ENCODE measurements around the gene ZCCHC2. TPM values are rescaled to one million over a fixed set of nuclear protein-coding genes. Genes with fewer than 3 reads are reported as not detected.

ZCCHC2 gene
- total and polyA plus RNA-seq, 2 of the 8 experiments (the other 6 are each of a cell fraction or from before 2014, with no cell fraction given) = 13.5 to 18.6 TPM

DNA sequence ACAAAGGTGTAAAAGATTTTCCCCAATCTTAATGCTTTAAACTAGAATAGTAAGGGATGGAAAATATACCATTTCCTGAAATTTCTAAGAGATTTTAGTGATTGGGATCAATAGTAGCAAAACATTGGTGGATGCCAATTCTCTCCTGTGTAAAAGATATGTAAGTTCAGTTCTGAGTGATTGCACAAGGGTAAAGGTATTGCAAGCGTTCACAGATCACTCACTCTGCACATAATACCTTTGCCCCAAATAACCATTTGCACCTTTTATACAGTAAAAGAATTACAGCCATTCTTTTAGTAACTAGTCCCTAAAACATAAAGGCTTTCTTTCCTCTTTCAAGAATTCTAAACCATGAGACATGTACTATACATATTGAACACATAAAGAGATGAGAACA is 13.0 kb upstream of the ZCCHC2 start:
- Histone ChIP-seq H3K4me3 (ENCODE audit: extremely low read depth in 1 of 4, insufficient read depth in 2 of 4, low read depth in 3 of 4, low read length in 4 of 4) (no peak overlapping the region), H2BK15ac (ENCODE audit: low read length) (no peak overlapping the region), H2BK12ac (ENCODE audit: low read depth, low read length) (no peak overlapping the region), H2AK5ac (ENCODE audit: low read depth, low read length) (no peak overlapping the region), H4K5ac (ENCODE audit: insufficient read length, low read depth, low read length) (no peak overlapping the region), H2BK5ac (ENCODE audit: low read depth, low read length) (no peak overlapping the region), H3K9me3 (ENCODE audit: insufficient read depth in 2 of 2, low read depth in 1 of 2, low read length in 1 of 2) (no peaks in the 10 kb centered on the region), H2BK120ac (replicated peaks; ENCODE audit: low read depth, low read length) (no peak overlapping the region), H3K36me3 (ENCODE audit: control insufficient read depth in 2 of 4, insufficient read depth in 4 of 4, low read length in 3 of 4) (no peaks in the 10 kb centered on the region), H3K27ac (ENCODE audit: low read depth, low read length) (no peak overlapping the region), H3K27me3 (replicated peaks in 1 of 4; ENCODE audit: control insufficient read depth in 3 of 4, extremely low read depth in 1 of 4, insufficient read depth in 3 of 4, low read length in 3 of 4) (no peaks in the 10 kb centered on the region), H2BK20ac (ENCODE audit: low read length) (no peak overlapping the region), H2AFZ (ENCODE audit: low read length) (no peak overlapping the region), H3K23ac (ENCODE audit: insufficient read length) (no peak overlapping the region), H3K9ac (replicated peaks in 1 of 4; ENCODE audit: extremely low read depth in 1 of 4, low read depth in 3 of 4, low read length in 3 of 4) (no peak overlapping the region), H3K56ac (replicated peaks; ENCODE audit: insufficient read length, low read depth, low read length) (no peak overlapping the region), H4K20me1 (replicated peaks in 1 of 2; ENCODE audit: control insufficient read depth in 1 of 2, insufficient read depth in 2 of 2, low read length in 2 of 2) (no peaks in the 10 kb centered on the region), H3K4ac (replicated peaks; ENCODE audit: insufficient read length, low read depth, low read length) (no peak overlapping the region), H3K4me1 (replicated peaks in 1 of 4; ENCODE audit: control insufficient read depth in 3 of 4, insufficient read depth in 4 of 4, low read length in 3 of 4) (no peaks in the 10 kb centered on the region), H3K4me2 (ENCODE audit: insufficient read depth in 1 of 2, low read depth in 2 of 2, low read length in 2 of 2) (no peak overlapping the region), H3K18ac (ENCODE audit: extremely low read depth, low read length) (no peak overlapping the region), H3K79me2 (ENCODE audit: control insufficient read depth in 1 of 2, insufficient read depth in 2 of 2, low read length in 2 of 2) (no peaks in the 10 kb centered on the region), H3K79me1 (ENCODE audit: low read depth, low read length) (no peaks in the 10 kb centered on the region), H3K23me2 (ENCODE audit: low read depth, low read length) (no peaks in the 10 kb centered on the region), H4K91ac (replicated peaks; ENCODE audit: insufficient read length, low read length) (no peak overlapping the region), H3K14ac (ENCODE audit: insufficient read length) (no peak overlapping the region), H4K8ac (ENCODE audit: extremely low read depth, insufficient read depth, low read length) (no peak overlapping the region)
- POLR2A ChIA-PET (ENCODE audit: partially characterized antibody) = no interaction called here
- TF ChIP-seq TCF12 (IDR thresholded peaks at IDR 0.05; ENCODE audit: low read depth, low read length) (no peak), HDAC6 (IDR thresholded peaks at IDR 0.05; ENCODE audit: low read depth, low read length) (no peak), CBX5 (IDR thresholded peaks at IDR 0.05; ENCODE audit: low read depth, low read length) (no peak), ASH2L (IDR thresholded peaks at IDR 0.05; ENCODE audit: low read length) (no peak), POLR2A (IDR thresholded peaks at IDR 0.05; ENCODE audit: control extremely low read depth in 1 of 2, low read depth in 2 of 2, low read length in 2 of 2) (no peak)
- WGBS, 2 experiments (ENCODE audit: extremely low coverage in 1 of 2, insufficient coverage in 1 of 2, insufficient read length in 1 of 2, insufficient replicate concordance in 2 of 2, low coverage in 1 of 2, low lambda C conversion rate in 2 of 2, missing lambda C conversion rate in 1 of 2) = 79% methylated on average over 1 of the region's 1 CpG; no CpG with 5 or more reads in 1 of the 2 experiments
- DNase-seq (ENCODE audit: low read depth in 1 of 2, low spot score in 2 of 2) (no peak), FAIRE-seq (no peak)
- CTCF ChIA-PET (ENCODE audit: partially characterized antibody) = no interaction called here
